Activated B cell treated with CpG ODN at 0.5 μM for 24 hours (primary cell): ENCODE results near the gene TRIM5. TPM values are rescaled to one million over a fixed set of nuclear protein-coding genes. Genes with fewer than 3 reads are reported as not detected.

Experiments
- ATAC-seq: fragments of 200-7000 bp; cut with Tn5 transposase; one replicate; pipeline ENCODE4 v1.10.0; 2021; ENCODE audit warnings: low read depth, mild to moderate bottlenecking, moderate library complexity
- CTCF ChIA-PET: fragments of 350-600 bp; sonication (Branson Sonifier 250); formaldehyde crosslinking; loops from one replicate; lab custom pipeline; 2021; ENCODE audit warnings: antibody characterized with exemption; lab: Charles Lee
- POLR2A ChIA-PET: fragments of 350-600 bp; sonication (Branson Sonifier 250); formaldehyde crosslinking; loops from one replicate; lab custom pipeline; 2021; ENCODE audit warnings: antibody characterized with exemption; lab: Charles Lee
- DNase-seq: peaks from one replicate; pipeline ENCODE4 v3.0.0; 2022
- H3K27ac Mint-ChIP-seq: one replicate; pipeline ENCODE4 v1.8.0; 2020; ENCODE audit warnings: mixed read lengths
- H3K27me3 Mint-ChIP-seq: one replicate; pipeline ENCODE4 v1.8.0; 2021; ENCODE audit warnings: mixed read lengths
- H3K36me3 Mint-ChIP-seq: one replicate; pipeline ENCODE4 v1.8.0; 2021; ENCODE audit warnings: low read depth, mixed read lengths
- H3K4me1 Mint-ChIP-seq: one replicate; pipeline ENCODE4 v1.8.0; 2021; ENCODE audit warnings: mixed read lengths
- H3K4me3 Mint-ChIP-seq: one replicate; pipeline ENCODE4 v1.8.0; 2020; ENCODE audit warnings: mild to moderate bottlenecking, mixed read lengths
- H3K9me3 Mint-ChIP-seq: one replicate; pipeline ENCODE4 v1.8.0; 2020; ENCODE audit warnings: mixed read lengths
- CTCF ChIP-seq: fragments of 200-600 bp; IDR thresholded peaks from one replicate; pipeline ENCODE4 v1.8.0; 2022; ENCODE audit warnings: antibody characterized with exemption, mild to moderate bottlenecking
- intact Hi-C: fragments of 100-400 bp; cut with micrococcal nuclease; formaldehyde crosslinking; loops from one replicate; pipeline ENCODE4 v1.15.1; 2024
- total RNA-seq: library from RNA; stranded (reverse); gene quantifications from 2 replicates; pipeline ENCODE4 v1.2.3, GENCODE V29; 2022

TRIM5 gene
- total RNA-seq, 1 donor from 2014 or later = 36.3 TPM

GRCh38 chr11:5618807-5619206 lies 66.1 kb downstream of the TRIM5 start:
- POLR2A ChIA-PET = no interaction called here
- ATAC-seq (no peak), DNase-seq (no peak)
- Mint-ChIP-seq H3K27ac (no peak overlapping the region), H3K9me3 (no peaks in the 10 kb centered on the region), H3K4me3 (no peak overlapping the region), H3K36me3 (no peaks in the 10 kb centered on the region), H3K27me3 (no peaks in the 10 kb centered on the region), H3K4me1 (peaks cover 2% of the 10 kb centered on the region)
- CTCF ChIA-PET = no interaction called here
- no peak for TF ChIP-seq CTCF
- intact Hi-C loops = no loop called here

Other genes with a start within 250 kb of the TRIM5 start
- gene OR51I1, start 243.6 kb downstream of the TRIM5 start, total RNA-seq = not detected in 2 replicates
- not detected in 2 replicates for gene OR51I2, start 235.8 kb downstream of the TRIM5 start, total RNA-seq
- not detected in 2 replicates for gene OR52D1, start 196.4 kb downstream of the TRIM5 start, total RNA-seq
- 0.16 and 0.29 TPM in 2 replicates for gene UBQLN3, start 175.1 kb downstream of the TRIM5 start, total RNA-seq
- gene UBQLNL, start 168.4 kb downstream of the TRIM5 start, total RNA-seq = 0.29 and 0.34 TPM in 2 replicates
- gene OR52H1, start 136.5 kb downstream of the TRIM5 start, total RNA-seq = 0.20 and 0.22 TPM in 2 replicates
- gene OR52B6, start 104.2 kb downstream of the TRIM5 start, total RNA-seq = not detected in 2 replicates
- 0.22 and 0.44 TPM in 2 replicates for gene TRIM6, start 88.4 kb downstream of the TRIM5 start, total RNA-seq
- 25.9 and 28.7 TPM in 2 replicates for gene TRIM34, start 60.1 kb downstream of the TRIM5 start, total RNA-seq
- 244 and 255 TPM in 2 replicates for gene TRIM22, start 4.7 kb upstream of the TRIM5 start, total RNA-seq
- 0.64 and 0.84 TPM in 2 replicates for gene OR56B1, start 51.4 kb upstream of the TRIM5 start, total RNA-seq
- 1.1 and 2.2 TPM in 2 replicates for gene OR52N4, start 69.2 kb upstream of the TRIM5 start, total RNA-seq
- gene OR52N5, start 98.3 kb upstream of the TRIM5 start, total RNA-seq = not detected in 2 replicates
- gene OR52N1, start 106.2 kb upstream of the TRIM5 start, total RNA-seq = not detected in 2 replicates
- gene OR52N2, start 123.8 kb upstream of the TRIM5 start, total RNA-seq = not detected in 2 replicates
- gene OR52E6, start 156.8 kb upstream of the TRIM5 start, total RNA-seq = not detected in 2 replicates
- not detected in 2 replicates for gene OR52E8, start 172.6 kb upstream of the TRIM5 start, total RNA-seq
- not detected in 2 replicates for gene OR52E4, start 195.6 kb upstream of the TRIM5 start, total RNA-seq
- not detected in 2 replicates for gene OR52E5, start 208.1 kb upstream of the TRIM5 start, total RNA-seq